Measurements from ENCODE around the gene STIMATE. TPM values are rescaled to one million over a fixed set of nuclear protein-coding genes. Genes with fewer than 3 reads are reported as not detected.

STIMATE gene
- total and polyA plus RNA-seq, 4 donors, result 14.0 to 24.4 (median 20.9) TPM

DNA sequence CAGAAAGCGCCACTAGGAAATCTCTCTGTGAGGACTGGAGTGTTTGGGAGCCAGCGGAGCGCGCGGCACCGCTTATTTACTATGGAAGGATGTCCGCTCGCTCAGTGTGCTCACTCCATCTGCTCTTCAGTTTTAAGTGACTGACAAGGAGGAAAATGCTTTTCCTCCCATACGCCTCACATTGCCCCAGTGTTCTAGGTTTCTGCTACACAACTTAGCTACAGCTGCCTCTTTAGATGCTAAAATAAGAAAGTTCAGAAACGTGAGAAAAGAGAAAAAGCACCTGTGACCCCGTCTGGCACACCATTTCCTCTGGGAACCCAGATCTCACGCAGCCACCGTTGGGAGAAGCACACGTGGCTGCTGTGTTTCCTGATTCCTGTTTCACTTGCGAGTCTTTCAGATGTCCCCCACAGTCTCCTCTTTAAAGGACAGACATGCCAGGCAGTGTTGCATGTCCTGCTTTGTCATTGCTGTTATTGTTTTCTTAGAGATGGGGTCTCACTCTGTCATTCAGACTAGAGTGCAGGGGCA lies 50.8 kb downstream of the STIMATE start:
- no peak for DNase-seq (ENCODE audit: low spot score)
- Histone ChIP-seq H3K27ac (ENCODE audit: low read depth in 1 of 2, low read length in 2 of 2) (peak overlapping the region; percentile 91 to 97), H3K9ac (ENCODE audit: low read depth in 1 of 2, low read length in 2 of 2) (no peak overlapping the region), H3K4me1 (ENCODE audit: control insufficient read depth in 4 of 4, insufficient read depth in 4 of 4, low read length in 3 of 4) (peaks cover 10 to 39% (median 29%) of the 10 kb centered on the region in 4 donors), H3K27me3 (ENCODE audit: control insufficient read depth in 4 of 4, insufficient read depth in 4 of 4, low read length in 3 of 4) (no peaks in the 10 kb centered on the region), H3K36me3 (ENCODE audit: control insufficient read depth in 4 of 4, insufficient read depth in 3 of 4, low read depth in 1 of 4, low read length in 3 of 4) (peaks cover 0 to 25% (median 16%) of the 10 kb centered on the region in 4 donors), H3K4me3 (ENCODE audit: low read depth in 1 of 3, low read length in 3 of 3) (no peak overlapping the region), H3K9me3 (ENCODE audit: control insufficient read depth in 4 of 4, low read length in 3 of 4) (no peaks in the 10 kb centered on the region)
- TF ChIP-seq, protein P1, sequence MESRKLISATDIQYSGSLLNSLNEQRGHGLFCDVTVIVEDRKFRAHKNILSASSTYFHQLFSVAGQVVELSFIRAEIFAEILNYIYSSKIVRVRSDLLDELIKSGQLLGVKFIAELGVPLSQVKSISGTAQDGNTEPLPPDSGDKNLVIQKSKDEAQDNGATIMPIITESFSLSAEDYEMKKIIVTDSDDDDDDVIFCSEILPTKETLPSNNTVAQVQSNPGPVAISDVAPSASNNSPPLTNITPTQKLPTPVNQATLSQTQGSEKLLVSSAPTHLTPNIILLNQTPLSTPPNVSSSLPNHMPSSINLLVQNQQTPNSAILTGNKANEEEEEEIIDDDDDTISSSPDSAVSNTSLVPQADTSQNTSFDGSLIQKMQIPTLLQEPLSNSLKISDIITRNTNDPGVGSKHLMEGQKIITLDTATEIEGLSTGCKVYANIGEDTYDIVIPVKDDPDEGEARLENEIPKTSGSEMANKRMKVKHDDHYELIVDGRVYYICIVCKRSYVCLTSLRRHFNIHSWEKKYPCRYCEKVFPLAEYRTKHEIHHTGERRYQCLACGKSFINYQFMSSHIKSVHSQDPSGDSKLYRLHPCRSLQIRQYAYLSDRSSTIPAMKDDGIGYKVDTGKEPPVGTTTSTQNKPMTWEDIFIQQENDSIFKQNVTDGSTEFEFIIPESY (IDR thresholded peaks at IDR 0.05), result no peak
- TF ChIP-seq EGR1 (IDR thresholded peaks at IDR 0.05; ENCODE audit: low read depth in 2 of 2), result peak in 1 of 2 donors; percentile 6
- WGBS, result 81% methylated on average over 15 of the region's 15 CpGs

DNA sequence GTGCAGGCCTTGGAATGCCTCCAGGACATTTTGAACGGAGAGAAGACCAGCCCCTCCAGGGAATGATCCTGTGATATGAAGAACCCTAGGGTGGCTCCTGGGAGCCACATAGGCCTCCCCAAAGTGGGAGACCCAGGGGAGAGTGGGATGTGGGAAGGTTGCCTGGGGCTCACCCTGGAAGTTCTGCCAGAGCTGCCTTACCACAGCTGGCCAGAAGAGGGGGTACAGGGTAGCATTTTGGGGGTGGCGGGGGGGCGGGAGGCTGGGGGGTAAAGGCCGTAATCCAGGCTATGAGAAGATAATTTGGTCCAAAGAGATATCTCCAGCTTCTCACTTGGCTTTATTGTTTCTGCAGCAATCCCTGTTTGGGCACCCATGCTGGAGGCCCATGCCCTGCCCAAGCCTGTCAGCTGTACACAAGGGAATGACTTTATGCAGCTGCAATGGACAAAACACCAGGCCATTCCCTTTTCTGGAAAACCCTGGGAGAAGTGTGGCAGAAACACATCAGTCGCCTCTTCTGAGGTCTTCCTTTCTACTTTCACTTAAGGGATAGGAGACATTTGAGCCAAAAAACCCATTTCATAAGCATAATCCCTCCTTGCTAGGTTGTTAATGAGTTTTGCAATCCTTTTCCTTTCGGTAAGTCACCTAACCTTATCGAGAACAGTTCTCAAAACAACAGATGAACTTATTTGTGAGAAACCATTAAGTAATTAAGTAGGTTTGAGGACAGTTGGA lies 51.5 kb downstream of the STIMATE start:
- Histone ChIP-seq H3K27me3 (ENCODE audit: control insufficient read depth in 4 of 4, insufficient read depth in 4 of 4, low read length in 3 of 4) (no peaks in the 10 kb centered on the region), H3K9me3 (ENCODE audit: control insufficient read depth in 4 of 4, low read length in 3 of 4) (no peaks in the 10 kb centered on the region), H3K9ac (ENCODE audit: low read depth in 1 of 2, low read length in 2 of 2) (no peak overlapping the region), H3K27ac (ENCODE audit: low read depth in 1 of 2, low read length in 2 of 2) (peak overlapping the region; percentile 91 to 97), H3K4me3 (ENCODE audit: low read depth in 1 of 3, low read length in 3 of 3) (no peak overlapping the region), H3K36me3 (ENCODE audit: control insufficient read depth in 4 of 4, insufficient read depth in 3 of 4, low read depth in 1 of 4, low read length in 3 of 4) (peaks cover 0 to 24% (median 16%) of the 10 kb centered on the region in 4 donors), H3K4me1 (ENCODE audit: control insufficient read depth in 4 of 4, insufficient read depth in 4 of 4, low read length in 3 of 4) (peaks cover 10 to 38% (median 27%) of the 10 kb centered on the region in 4 donors)
- TF ChIP-seq ATF3 (IDR thresholded peaks at IDR 0.05) (no peak), MAX (IDR thresholded peaks at IDR 0.05) (no peak), RAD21 (IDR thresholded peaks at IDR 0.05) (no peak), SP1 (IDR thresholded peaks at IDR 0.05) (peak; percentile 31), CTCF (IDR thresholded peaks at IDR 0.05; ENCODE audit: low read depth, low read length, missing input control) (peak; percentile 26), YY1 (IDR thresholded peaks at IDR 0.05) (peak; percentile 57), TAF1 (conservative IDR thresholded peaks at IDR 0.05) (no peak), JUND (IDR thresholded peaks at IDR 0.05) (no peak), FOXA2 (IDR thresholded peaks at IDR 0.05) (no peak), NR2F2 (IDR thresholded peaks at IDR 0.05) (no peak), FOXA1 (IDR thresholded peaks at IDR 0.05) (no peak), RXRA (IDR thresholded peaks at IDR 0.05) (peak; percentile 28 to 64), EGR1 (IDR thresholded peaks at IDR 0.05; ENCODE audit: low read depth in 2 of 2) (peak in 1 of 2 donors; percentile 32), HNF4G (IDR thresholded peaks at IDR 0.05) (no peak), HNF4A (conservative IDR thresholded peaks at IDR 0.05) (peak in 1 of 2 donors; percentile 16), GABPA (IDR thresholded peaks at IDR 0.05 in 1 of 2, conservative IDR thresholded peaks at IDR 0.05 in 1 of 2) (no peak)
- TF ChIP-seq, protein P2, sequence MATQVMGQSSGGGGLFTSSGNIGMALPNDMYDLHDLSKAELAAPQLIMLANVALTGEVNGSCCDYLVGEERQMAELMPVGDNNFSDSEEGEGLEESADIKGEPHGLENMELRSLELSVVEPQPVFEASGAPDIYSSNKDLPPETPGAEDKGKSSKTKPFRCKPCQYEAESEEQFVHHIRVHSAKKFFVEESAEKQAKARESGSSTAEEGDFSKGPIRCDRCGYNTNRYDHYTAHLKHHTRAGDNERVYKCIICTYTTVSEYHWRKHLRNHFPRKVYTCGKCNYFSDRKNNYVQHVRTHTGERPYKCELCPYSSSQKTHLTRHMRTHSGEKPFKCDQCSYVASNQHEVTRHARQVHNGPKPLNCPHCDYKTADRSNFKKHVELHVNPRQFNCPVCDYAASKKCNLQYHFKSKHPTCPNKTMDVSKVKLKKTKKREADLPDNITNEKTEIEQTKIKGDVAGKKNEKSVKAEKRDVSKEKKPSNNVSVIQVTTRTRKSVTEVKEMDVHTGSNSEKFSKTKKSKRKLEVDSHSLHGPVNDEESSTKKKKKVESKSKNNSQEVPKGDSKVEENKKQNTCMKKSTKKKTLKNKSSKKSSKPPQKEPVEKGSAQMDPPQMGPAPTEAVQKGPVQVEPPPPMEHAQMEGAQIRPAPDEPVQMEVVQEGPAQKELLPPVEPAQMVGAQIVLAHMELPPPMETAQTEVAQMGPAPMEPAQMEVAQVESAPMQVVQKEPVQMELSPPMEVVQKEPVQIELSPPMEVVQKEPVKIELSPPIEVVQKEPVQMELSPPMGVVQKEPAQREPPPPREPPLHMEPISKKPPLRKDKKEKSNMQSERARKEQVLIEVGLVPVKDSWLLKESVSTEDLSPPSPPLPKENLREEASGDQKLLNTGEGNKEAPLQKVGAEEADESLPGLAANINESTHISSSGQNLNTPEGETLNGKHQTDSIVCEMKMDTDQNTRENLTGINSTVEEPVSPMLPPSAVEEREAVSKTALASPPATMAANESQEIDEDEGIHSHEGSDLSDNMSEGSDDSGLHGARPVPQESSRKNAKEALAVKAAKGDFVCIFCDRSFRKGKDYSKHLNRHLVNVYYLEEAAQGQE (IDR thresholded peaks at IDR 0.05), result no peak
- TF ChIP-seq, protein P1 (IDR thresholded peaks at IDR 0.05), result no peak
- 72% methylated on average over 7 of the region's 7 CpGs for WGBS
- DNase-seq (ENCODE audit: low spot score), result no peak
